CD14-positive monocyte (primary cell): ENCODE measurements around the gene SSMEM1. TPM values are rescaled to one million over a fixed set of nuclear protein-coding genes. Genes with fewer than 3 reads are reported as not detected.

Experiments used
- DNase-seq, 3 donors: peaks; one replicate each; pipeline ENCODE4 v3.0.0-alpha.2; 2011 to 2022
- H2AFZ ChIP-seq: 2 replicates; pipeline ENCODE4 v1.6.0; 2012; ENCODE audit warnings: mild to moderate bottlenecking, low read depth, low read length, inconsistent platforms; ENCODE audit not compliant: insufficient read depth, poor library complexity, severe bottlenecking
- H3K27ac ChIP-seq, 2 donors: 1 replicate in 1 of 2; 2 replicates in 1 of 2; pipeline ENCODE4 v1.5.1; 2012 to 2013; ENCODE audit warnings: low read length in 2 of 2, control low read depth in 1 of 2, inconsistent platforms in 1 of 2, low read depth in 1 of 2, mild to moderate bottlenecking in 1 of 2
- H3K27me3 ChIP-seq, 2 donors: one replicate each; pipeline versions ENCODE4 v1.6.0 to v1.6.1; 2011 to 2013; ENCODE audit warnings: low read length in 2 of 2; ENCODE audit not compliant: control insufficient read depth in 2 of 2, insufficient read depth in 2 of 2
- H3K36me3 ChIP-seq, 2 donors: replicated peaks in 1 of 2; 1 replicate in 1 of 2; 2 replicates in 1 of 2; pipeline versions ENCODE4 v1.5.1 to v1.6.1; 2012 to 2013; ENCODE audit warnings: low read length in 2 of 2, control low read depth in 1 of 2, inconsistent platforms in 1 of 2, mild to moderate bottlenecking in 1 of 2; ENCODE audit not compliant: insufficient read depth in 2 of 2, control insufficient read depth in 1 of 2
- H3K4me1 ChIP-seq, 2 donors: 1 replicate in 1 of 2; 2 replicates in 1 of 2; pipeline versions ENCODE4 v1.5.1 to v1.6.1; 2012 to 2013; ENCODE audit warnings: low read length in 2 of 2, control low read depth in 1 of 2, inconsistent platforms in 1 of 2, mild to moderate bottlenecking in 1 of 2, moderate library complexity in 1 of 2; ENCODE audit not compliant: insufficient read depth in 2 of 2, control insufficient read depth in 1 of 2
- H3K4me2 ChIP-seq: replicated peaks from 2 replicates; pipeline ENCODE3; 2012; ENCODE audit warnings: low read length, moderate library complexity, mild to moderate bottlenecking; ENCODE audit not compliant: poor library complexity, severe bottlenecking; ENCODE audit errors: extremely low read depth
- H3K4me3 ChIP-seq, 3 experiments: fragments of 200-600 bp in 1 of 3; sonication (generic) in 1 of 3; replicated peaks in 1 of 3; 1 replicate in 2 of 3; 2 replicates in 1 of 3; pipeline ENCODE4 v1.5.1; 2011 to 2013; ENCODE audit warnings: low read length in 3 of 3, mild to moderate bottlenecking in 3 of 3, control low read depth in 2 of 3, low read depth in 2 of 3, inconsistent platforms in 1 of 3, moderate library complexity in 1 of 3
- H3K79me2 ChIP-seq: 2 replicates; pipeline ENCODE4 v1.6.0; 2012; ENCODE audit warnings: mild to moderate bottlenecking, control low read depth, inconsistent platforms, low read length, moderate library complexity; ENCODE audit not compliant: insufficient read depth
- H3K9ac ChIP-seq: 2 replicates; pipeline ENCODE4 v1.6.0; 2017; ENCODE audit warnings: low read length, mild to moderate bottlenecking; ENCODE audit not compliant: insufficient read depth, poor library complexity, severe bottlenecking
- H3K9me3 ChIP-seq, 2 donors: replicated peaks in 1 of 2; 1 replicate in 1 of 2; 2 replicates in 1 of 2; pipeline versions ENCODE4 v1.5.1 to v1.6.1; 2012 to 2013; ENCODE audit warnings: low read length in 2 of 2, control low read depth in 1 of 2; ENCODE audit not compliant: control insufficient read depth in 1 of 2, insufficient read depth in 1 of 2
- H4K20me1 ChIP-seq: 2 replicates; pipeline ENCODE4 v1.6.0; 2012; ENCODE audit warnings: mild to moderate bottlenecking, low read length, control low read depth, moderate library complexity; ENCODE audit not compliant: insufficient read depth
- H3K27ac Mint-ChIP-seq, 7 donors: one replicate each; pipeline ENCODE4 v1.8.0; 2020; ENCODE audit warnings: mild to moderate bottlenecking in 7 of 7, mixed read lengths in 7 of 7, moderate library complexity in 6 of 7, inconsistent platforms in 2 of 7
- H3K27me3 Mint-ChIP-seq, 3 donors: one replicate each; pipeline ENCODE4 v1.8.0; 2021 to 2022; ENCODE audit warnings: low read depth in 3 of 3, mild to moderate bottlenecking in 3 of 3, mixed read lengths in 3 of 3, moderate library complexity in 3 of 3, inconsistent platforms in 1 of 3
- H3K36me3 Mint-ChIP-seq, 2 donors: one replicate each; pipeline ENCODE4 v1.8.0; 2020; ENCODE audit warnings: mixed read lengths in 2 of 2, inconsistent platforms in 1 of 2, mild to moderate bottlenecking in 1 of 2
- H3K4me1 Mint-ChIP-seq: one replicate; pipeline ENCODE4 v1.8.0; 2020; ENCODE audit warnings: mild to moderate bottlenecking, mixed read lengths
- H3K4me3 Mint-ChIP-seq, 2 donors: one replicate each; pipeline ENCODE4 v1.8.0; 2020; ENCODE audit warnings: mild to moderate bottlenecking in 2 of 2, mixed read lengths in 2 of 2, moderate library complexity in 1 of 2
- H3K9me3 Mint-ChIP-seq, 7 donors: one replicate each; pipeline ENCODE4 v1.8.0; 2020 to 2022; ENCODE audit warnings: mixed read lengths in 7 of 7, mild to moderate bottlenecking in 6 of 7, moderate library complexity in 6 of 7, inconsistent platforms in 2 of 7
- CTCF ChIP-seq: fragments of 200-600 bp; IDR thresholded peaks from one replicate; pipeline ENCODE4 v1.8.0; 2022; ENCODE audit warnings: antibody characterized with exemption, mild to moderate bottlenecking
- WGBS: methylation state at CpG from one replicate; pipeline ENCODE4 v1.1.5; 2013; ENCODE audit warnings: missing lambda C conversion rate; ENCODE audit not compliant: insufficient coverage; 5-methylcytosine and 5-hydroxymethylcytosine counted together
- intact Hi-C, 2 donors: fragments of 100-400 bp; cut with micrococcal nuclease; formaldehyde crosslinking; loops; one replicate each; pipeline versions ENCODE4 v1.15.0 to v1.15.1; 2023
- polyA plus RNA-seq, 3 donors: library from polyadenylated mRNA; depleted of rRNA in 1 of 3; unstranded in 2 of 3; stranded (reverse) in 1 of 3; fragments of 300-500 nt in 2 of 3; fragments of >200 nt in 1 of 3; fragmentation: Illumina TruSeq in 2 of 3; gene quantifications; 1 replicate in 2 of 3; 2 replicates in 1 of 3; pipeline ENCODE4 v1.2.3, GENCODE V29; 2012 to 2021

The SSMEM1 gene
- polyA plus RNA-seq, 3 donors = not detected

- H3K27me3 ChIP-seq = no peaks in the 10 kb centered on the region
- no peak overlapping the region for H3K4me3 ChIP-seq
- H3K9me3 ChIP-seq = no peaks in the 10 kb centered on the region
- no peak overlapping the region for H3K27ac ChIP-seq
- no peaks in the 10 kb centered on the region for H3K27me3 Mint-ChIP-seq
- TF ChIP-seq CTCF = no peak
- no peaks in the 10 kb centered on the region for H4K20me1 ChIP-seq
- no peaks in the 10 kb centered on the region for H3K79me2 ChIP-seq
- intact Hi-C loops = no loop called here
- peaks cover 60 to 63% of the 10 kb centered on the region in 2 donors for H3K36me3 Mint-ChIP-seq
- no peak for DNase-seq
- no peaks in the 10 kb centered on the region for H3K4me1 Mint-ChIP-seq
- no peak overlapping the region for H2AFZ ChIP-seq
- H3K36me3 ChIP-seq = peaks cover 67 to 80% of the 10 kb centered on the region in 2 donors
- no peaks in the 10 kb centered on the region for H3K9me3 Mint-ChIP-seq
- WGBS = no CpG with 5 or more reads among the region's 2 CpGs
- no peak overlapping the region for H3K4me3 Mint-ChIP-seq
- H3K4me1 ChIP-seq = no peaks in the 10 kb centered on the region
- no peak overlapping the region for H3K9ac ChIP-seq
- no peak overlapping the region for H3K4me2 ChIP-seq
- no peak overlapping the region for H3K27ac Mint-ChIP-seq
These were observed 28.0 kb upstream of the SSMEM1 start for GRCh38 chr7:130179631-130180030.

GRCh38 chr7:130180571-130181262 is 26.9 kb upstream of the SSMEM1 start:
- H3K4me1 ChIP-seq = no peaks in the 10 kb centered on the region
- peaks cover 58 to 62% of the 10 kb centered on the region in 2 donors for H3K36me3 Mint-ChIP-seq
- H3K79me2 ChIP-seq = no peaks in the 10 kb centered on the region
- no peaks in the 10 kb centered on the region for H3K9me3 Mint-ChIP-seq
- H3K27ac ChIP-seq = no peak overlapping the region
- H3K9ac ChIP-seq = no peak overlapping the region
- H3K27me3 Mint-ChIP-seq = no peaks in the 10 kb centered on the region
- H3K4me3 Mint-ChIP-seq = peak overlapping the region in 1 of 2 donors; percentile 56
- no peak for DNase-seq
- no peak overlapping the region for H2AFZ ChIP-seq
- no peak overlapping the region for H3K4me2 ChIP-seq
- WGBS = no CpG with 5 or more reads among the region's 9 CpGs
- TF ChIP-seq CTCF = no peak
- no peaks in the 10 kb centered on the region for H3K27me3 ChIP-seq
- H3K9me3 ChIP-seq = no peaks in the 10 kb centered on the region
- peak overlapping the region in 2 of 7 donors; percentile 15 to 81 for H3K27ac Mint-ChIP-seq
- H3K4me3 ChIP-seq = no peak overlapping the region
- no peaks in the 10 kb centered on the region for H4K20me1 ChIP-seq
- H3K36me3 ChIP-seq = peaks cover 67 to 79% of the 10 kb centered on the region in 2 donors
- intact Hi-C loops = no loop called here
- no peaks in the 10 kb centered on the region for H3K4me1 Mint-ChIP-seq
